Osteoblast (primary cell): ENCODE data around the gene MAN1C1. TPM values are rescaled to one million over a fixed set of nuclear protein-coding genes. Genes with fewer than 3 reads are reported as not detected.

Experiments
- DNase-seq: peaks from one replicate; pipeline ENCODE4 v3.0.0; 2011; ENCODE audit warnings: low spot score, mixed read lengths; ENCODE audit not compliant: insufficient read length; ENCODE audit errors: missing footprints
- H2AFZ ChIP-seq: 2 replicates; pipeline ENCODE4 v1.6.0; 2011; ENCODE audit warnings: mild to moderate bottlenecking, low read length
- H3K27ac ChIP-seq: 2 replicates; pipeline ENCODE4 v1.5.1; 2011; ENCODE audit warnings: mild to moderate bottlenecking, low read depth, low read length, moderate library complexity
- H3K27me3 ChIP-seq: 2 replicates; pipeline ENCODE4 v1.6.0; 2012; ENCODE audit warnings: mild to moderate bottlenecking, control low read depth, inconsistent platforms, low read length, moderate library complexity; ENCODE audit not compliant: insufficient read depth
- H3K36me3 ChIP-seq: 2 replicates; pipeline ENCODE4 v1.5.1; 2011; ENCODE audit warnings: mild to moderate bottlenecking, low read length, control low read depth, moderate library complexity; ENCODE audit not compliant: insufficient read depth
- H3K4me1 ChIP-seq: 2 replicates; pipeline ENCODE4 v1.5.1; 2011; ENCODE audit warnings: mild to moderate bottlenecking, low read length, control low read depth, moderate library complexity; ENCODE audit not compliant: insufficient read depth
- H3K4me2 ChIP-seq: 2 replicates; pipeline ENCODE4 v1.6.0; 2011; ENCODE audit warnings: mild to moderate bottlenecking, low read length; ENCODE audit not compliant: insufficient read depth
- H3K4me3 ChIP-seq: fragments of 200-600 bp; sonication (generic); 3 replicates; pipeline ENCODE4 v1.5.1; 2012; ENCODE audit warnings: mild to moderate bottlenecking, low read length, inconsistent platforms; ENCODE audit not compliant: insufficient read depth
- H3K79me2 ChIP-seq: 2 replicates; pipeline ENCODE4 v1.6.0; 2012; ENCODE audit warnings: mild to moderate bottlenecking, low read length, control low read depth, inconsistent platforms; ENCODE audit not compliant: insufficient read depth
- H3K9me3 ChIP-seq: 2 replicates; pipeline ENCODE4 v1.5.1; 2011; ENCODE audit warnings: low read depth, low read length, control low read depth
- H4K20me1 ChIP-seq: 2 replicates; pipeline ENCODE4 v1.6.0; 2012; ENCODE audit warnings: mild to moderate bottlenecking, low read length, control low read depth; ENCODE audit not compliant: insufficient read depth
- CTCF ChIP-seq: IDR thresholded peaks from 2 replicates; pipeline ENCODE4 v1.5.1; 2011; ENCODE audit warnings: mild to moderate bottlenecking, low read depth, low read length, moderate library complexity; ENCODE audit errors: extremely low read depth
- total RNA-seq: library from RNA; depleted of rRNA; stranded (reverse); fragments of >200 nt; gene quantifications from 2 replicates; pipeline ENCODE4 v1.2.3, GENCODE V29; 2012

MAN1C1 gene
- total RNA-seq, 1 donor, result 16.3 TPM

- H3K79me2 ChIP-seq, result no peaks in the 10 kb centered on the region
Observed at GRCh38 chr1:25738499-25738898, 121.9 kb downstream of the MAN1C1 start.

GRCh38 chr1:25739341-25739740, 122.8 kb downstream of the MAN1C1 start:
- no peaks in the 10 kb centered on the region for H4K20me1 ChIP-seq
- no peaks in the 10 kb centered on the region for H3K79me2 ChIP-seq
- H2AFZ ChIP-seq, result no peak overlapping the region
- H3K27me3 ChIP-seq, result peaks cover 50% of the 10 kb centered on the region
- H3K4me3 ChIP-seq, result no peak overlapping the region
- H3K4me1 ChIP-seq, result peaks cover 13% of the 10 kb centered on the region
- peaks cover 9% of the 10 kb centered on the region for H3K9me3 ChIP-seq
- TF ChIP-seq CTCF, result no peak
- peak; percentile 58 for DNase-seq
- no peak overlapping the region for H3K4me2 ChIP-seq
- no peaks in the 10 kb centered on the region for H3K36me3 ChIP-seq
- H3K27ac ChIP-seq, result no peak overlapping the region

More at GRCh38 chr1:25738499-25738898, 121.9 kb downstream of the MAN1C1 start:
- H3K27ac ChIP-seq, result no peak overlapping the region
- TF ChIP-seq CTCF, result no peak
- no peak overlapping the region for H3K4me3 ChIP-seq
- peaks cover 50% of the 10 kb centered on the region for H3K27me3 ChIP-seq
- no peak for DNase-seq
- no peak overlapping the region for H3K4me2 ChIP-seq
- H4K20me1 ChIP-seq, result no peaks in the 10 kb centered on the region
- H2AFZ ChIP-seq, result no peak overlapping the region
- peaks cover 7% of the 10 kb centered on the region for H3K4me1 ChIP-seq
- no peaks in the 10 kb centered on the region for H3K36me3 ChIP-seq
- peaks cover 9% of the 10 kb centered on the region for H3K9me3 ChIP-seq

GRCh38 chr1:25740071-25740470, 123.5 kb downstream of the MAN1C1 start:
- Histone ChIP-seq H3K79me2 (no peaks in the 10 kb centered on the region), H3K36me3 (no peaks in the 10 kb centered on the region), H3K9me3 (peaks cover 9% of the 10 kb centered on the region), H3K27ac (no peak overlapping the region), H2AFZ (no peak overlapping the region), H3K27me3 (peaks cover 44% of the 10 kb centered on the region), H3K4me3 (no peak overlapping the region), H4K20me1 (no peaks in the 10 kb centered on the region), H3K4me1 (peaks cover 13% of the 10 kb centered on the region), H3K4me2 (no peak overlapping the region)
- peak; percentile 31 for DNase-seq
- no peak for TF ChIP-seq CTCF

- no peak overlapping the region for H3K4me3 ChIP-seq
- H3K4me1 ChIP-seq, result peaks cover 13% of the 10 kb centered on the region
- no peaks in the 10 kb centered on the region for H3K36me3 ChIP-seq
- H3K4me2 ChIP-seq, result no peak overlapping the region
- no peaks in the 10 kb centered on the region for H3K79me2 ChIP-seq
- no peak for TF ChIP-seq CTCF
- no peak overlapping the region for H2AFZ ChIP-seq
- DNase-seq, result peak; percentile 51
- H3K27me3 ChIP-seq, result peaks cover 27% of the 10 kb centered on the region
- peaks cover 9% of the 10 kb centered on the region for H3K9me3 ChIP-seq
- no peak overlapping the region for H3K27ac ChIP-seq
- no peaks in the 10 kb centered on the region for H4K20me1 ChIP-seq
Observed at GRCh38 chr1:25742316-25742715, 125.7 kb downstream of the MAN1C1 start.
